HTR-8/SVneo (cell line): ENCODE data around the gene CHRNA3.
A peak's percentile ranks its signal among the peaks of the same experiment; 100 is the strongest.

ENCODE experiments used
- DNase-seq: peaks from one replicate; pipeline ENCODE4 v3.0.0; 2011; ENCODE audit warnings: low spot score, mixed read lengths; ENCODE audit not compliant: insufficient read length
- FAIRE-seq: peaks from 2 replicates; lab custom pipeline; 2011; peaks lifted over from hg19 to GRCh38; lab: Jason Lieb, UNC

The CHRNA3 gene

GRCh38 chr15:78637776-78638435, 17.1 kb upstream of the CHRNA3 start:
- no peak for FAIRE-seq
- DNase-seq = no peak

- FAIRE-seq = no peak
These were observed 15.6 kb upstream of the CHRNA3 start for GRCh38 chr15:78636378-78636859.

GRCh38 chr15:78635346-78635745, 14.6 kb upstream of the CHRNA3 start:
- DNase-seq = no peak
- FAIRE-seq = no peak

More at GRCh38 chr15:78636378-78636859, 15.6 kb upstream of the CHRNA3 start:
- no peak for DNase-seq

- no peak for FAIRE-seq
- DNase-seq = no peak
These were observed 13.7 kb upstream of the CHRNA3 start for GRCh38 chr15:78634210-78635145.

GRCh38 chr15:78633348-78633747, 12.6 kb upstream of the CHRNA3 start:
- DNase-seq (no peak), FAIRE-seq (no peak)

- no peak for DNase-seq
- FAIRE-seq = no peak
These were observed 10.3 kb upstream of the CHRNA3 start for GRCh38 chr15:78630886-78631633.

- no peak for FAIRE-seq
These were observed 8.9 kb upstream of the CHRNA3 start for GRCh38 chr15:78629716-78630065.

GRCh38 chr15:78629031-78629715, 8.4 kb upstream of the CHRNA3 start:
- peak; percentile 4 for FAIRE-seq
- no peak for DNase-seq

More at GRCh38 chr15:78629716-78630065, 8.9 kb upstream of the CHRNA3 start:
- DNase-seq = no peak

- DNase-seq (no peak), FAIRE-seq (no peak)
These were observed 7.4 kb upstream of the CHRNA3 start for GRCh38 chr15:78628227-78628626.

- no peak for FAIRE-seq
- DNase-seq = no peak
These were observed 6.6 kb upstream of the CHRNA3 start for GRCh38 chr15:78627348-78627747.

- FAIRE-seq (no peak), DNase-seq (no peak)
These were observed 5.7 kb upstream of the CHRNA3 start for GRCh38 chr15:78626381-78626995.

GRCh38 chr15:78625606-78626280, 4.9 kb upstream of the CHRNA3 start:
- DNase-seq (no peak), FAIRE-seq (no peak)

- FAIRE-seq (no peak), DNase-seq (no peak)
These were observed 4.1 kb upstream of the CHRNA3 start for GRCh38 chr15:78624651-78625590.

- no peak for DNase-seq
- no peak for FAIRE-seq
These were observed 3.1 kb upstream of the CHRNA3 start for GRCh38 chr15:78623786-78624497.

GRCh38 chr15:78621810-78622402, 1.1 kb upstream of the CHRNA3 start:
- DNase-seq (no peak), FAIRE-seq (no peak)

GRCh38 chr15:78620021-78620526, 722 bp downstream of the CHRNA3 start:
- no peak for DNase-seq
- FAIRE-seq = no peak
